ENCODE measurements around the gene STIL. TPM values are rescaled to one million over a fixed set of nuclear protein-coding genes. Genes with fewer than 3 reads are reported as not detected.

STIL gene
- total RNA-seq, 4 donors from 2014 or later = 3.4 to 16.3 (median 6.5) TPM

DNA sequence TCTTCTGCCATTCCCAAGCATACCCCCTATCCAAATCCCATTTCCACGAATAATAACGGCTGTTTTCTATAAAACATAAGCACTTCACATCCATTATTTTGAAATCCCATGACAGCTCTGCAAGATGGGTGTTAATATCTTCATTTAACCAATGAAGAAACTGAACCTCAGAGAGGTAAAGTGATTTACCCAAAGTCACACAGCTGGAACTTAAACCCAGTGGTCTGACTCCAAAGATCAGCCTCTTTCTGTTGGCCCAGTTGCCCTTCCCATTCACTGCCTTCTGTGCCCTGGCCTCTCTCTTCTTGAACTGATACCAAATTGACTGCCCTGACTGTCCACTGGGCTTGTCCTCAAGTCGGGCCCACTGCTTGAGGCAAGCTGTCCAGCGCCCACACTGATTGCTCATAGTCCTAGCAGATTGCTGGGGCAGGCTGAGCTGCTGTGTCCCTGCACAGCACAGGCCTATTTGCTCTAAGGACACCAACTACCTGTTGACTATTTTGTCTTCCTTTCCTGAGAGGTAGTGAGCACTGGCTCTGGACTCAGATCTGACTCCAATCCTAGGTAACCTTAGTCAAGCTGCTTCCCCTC lies 101.2 kb downstream of the STIL start:
- H3K27ac ChIP-seq = no peak overlapping the region
- WGBS, 2 donors (ENCODE audit: low coverage in 1 of 2) = 50 to 73% methylated on average over 2 to 4 of the region's 4 CpGs

DNA sequence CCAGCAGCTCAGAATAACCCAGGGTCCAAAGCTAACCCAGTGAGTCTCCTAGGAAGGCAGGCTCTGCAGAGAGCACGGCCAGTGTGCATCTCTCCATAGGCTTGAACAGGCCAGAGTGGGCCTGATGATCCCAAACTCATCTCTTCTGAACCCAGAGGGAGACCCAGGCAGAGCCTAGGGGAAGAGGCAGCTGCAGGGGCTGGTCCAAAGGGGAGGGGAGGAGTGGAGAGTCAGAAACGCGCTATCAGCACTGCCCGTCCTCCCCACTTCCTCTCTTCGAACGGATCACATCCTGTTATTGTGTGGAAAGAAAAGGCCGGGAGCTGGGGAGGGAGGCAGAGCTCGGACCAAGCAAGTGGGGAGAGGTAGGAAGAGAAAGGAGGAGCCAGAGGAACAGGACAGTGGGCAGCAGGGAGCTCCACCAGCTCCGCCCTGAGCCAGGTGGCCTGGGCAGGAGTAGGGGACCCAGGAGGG lies 102.1 kb downstream of the STIL start:
- Histone ChIP-seq H3K27me3 (no peaks in the 10 kb centered on the region), H3K4me1 (no peaks in the 10 kb centered on the region), H3K27ac (peak overlapping the region in 1 of 4 donors; percentile 29), H3K36me3 (no peaks in the 10 kb centered on the region), H3K9me3 (no peaks in the 10 kb centered on the region), H3K4me3 (no peak overlapping the region)
- in situ Hi-C loops (cut with MboI; ENCODE audit: low pct_ligation_motif_present in 1 of 4, low pct_unique_long_range_greater_than_20kb in 1 of 4, low sequenced_read_pairs in 3 of 4) (no loop called here), intact Hi-C loops (cut with DNase I; ENCODE audit: low total_unique reads) (no loop called here)
- no peak for DNase-seq
- WGBS, 2 donors (ENCODE audit: low coverage in 1 of 2) = 44 to 61% methylated on average over 6 to 9 of the region's 9 CpGs
- peak in 1 of 3 donors; percentile 19 for TF ChIP-seq POLR2AphosphoS5 (IDR thresholded peaks at IDR 0.05)
- no peak for TF ChIP-seq POLR2A (IDR thresholded peaks at IDR 0.05)

More for the DNA sequence above, 101.2 kb downstream of the STIL start:
- no peaks in the 10 kb centered on the region for H3K4me1 ChIP-seq
- H3K9me3 ChIP-seq = no peaks in the 10 kb centered on the region
- no peaks in the 10 kb centered on the region for H3K36me3 ChIP-seq
- DNase-seq = no peak
- no peaks in the 10 kb centered on the region for H3K27me3 ChIP-seq
- H3K4me3 ChIP-seq = no peak overlapping the region
- in situ Hi-C loops (cut with MboI; ENCODE audit: low pct_ligation_motif_present in 1 of 4, low pct_unique_long_range_greater_than_20kb in 1 of 4, low sequenced_read_pairs in 3 of 4) (no loop called here), intact Hi-C loops (cut with DNase I; ENCODE audit: low total_unique reads) (no loop called here)
- TF ChIP-seq EP300 (IDR thresholded peaks at IDR 0.05; ENCODE audit: low read depth) (no peak), POLR2AphosphoS5 (IDR thresholded peaks at IDR 0.05) (no peak), POLR2A (IDR thresholded peaks at IDR 0.05) (no peak)
- TF ChIP-seq, protein P1, sequence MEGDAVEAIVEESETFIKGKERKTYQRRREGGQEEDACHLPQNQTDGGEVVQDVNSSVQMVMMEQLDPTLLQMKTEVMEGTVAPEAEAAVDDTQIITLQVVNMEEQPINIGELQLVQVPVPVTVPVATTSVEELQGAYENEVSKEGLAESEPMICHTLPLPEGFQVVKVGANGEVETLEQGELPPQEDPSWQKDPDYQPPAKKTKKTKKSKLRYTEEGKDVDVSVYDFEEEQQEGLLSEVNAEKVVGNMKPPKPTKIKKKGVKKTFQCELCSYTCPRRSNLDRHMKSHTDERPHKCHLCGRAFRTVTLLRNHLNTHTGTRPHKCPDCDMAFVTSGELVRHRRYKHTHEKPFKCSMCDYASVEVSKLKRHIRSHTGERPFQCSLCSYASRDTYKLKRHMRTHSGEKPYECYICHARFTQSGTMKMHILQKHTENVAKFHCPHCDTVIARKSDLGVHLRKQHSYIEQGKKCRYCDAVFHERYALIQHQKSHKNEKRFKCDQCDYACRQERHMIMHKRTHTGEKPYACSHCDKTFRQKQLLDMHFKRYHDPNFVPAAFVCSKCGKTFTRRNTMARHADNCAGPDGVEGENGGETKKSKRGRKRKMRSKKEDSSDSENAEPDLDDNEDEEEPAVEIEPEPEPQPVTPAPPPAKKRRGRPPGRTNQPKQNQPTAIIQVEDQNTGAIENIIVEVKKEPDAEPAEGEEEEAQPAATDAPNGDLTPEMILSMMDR (IDR thresholded peaks at IDR 0.05) = no peak

DNA sequence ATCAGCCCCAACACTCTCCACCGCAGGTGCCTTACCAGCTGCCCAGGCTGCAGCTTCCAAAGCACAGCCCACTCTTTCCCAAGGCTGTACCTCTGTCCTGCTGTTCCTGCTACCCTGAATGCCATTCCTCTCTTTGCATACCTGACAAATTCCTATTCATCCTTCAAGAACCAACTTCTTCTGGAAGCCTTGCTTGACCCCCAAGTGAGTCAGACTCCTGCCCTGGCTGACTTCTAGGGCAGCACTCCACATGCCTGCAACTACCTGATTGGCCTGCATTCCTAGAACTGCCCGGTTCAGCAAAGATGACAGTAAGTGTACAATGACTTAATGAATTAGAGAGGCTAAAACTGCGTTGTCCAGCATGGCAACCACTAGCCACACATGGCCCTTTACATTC lies 103.3 kb downstream of the STIL start:
- WGBS, 2 donors (ENCODE audit: low coverage in 1 of 2) = 80 to 81% methylated on average over 2 to 3 of the region's 3 CpGs
- Histone ChIP-seq H3K4me3 (no peak overlapping the region), H3K27me3 (no peaks in the 10 kb centered on the region), H3K27ac (no peak overlapping the region), H3K4me1 (no peaks in the 10 kb centered on the region), H3K36me3 (no peaks in the 10 kb centered on the region), H3K9me3 (no peaks in the 10 kb centered on the region)
- TF ChIP-seq POLR2AphosphoS5 (IDR thresholded peaks at IDR 0.05) = no peak
- TF ChIP-seq EP300 (IDR thresholded peaks at IDR 0.05; ENCODE audit: low read depth) = no peak
- no peak for TF ChIP-seq POLR2A (IDR thresholded peaks at IDR 0.05)
- TF ChIP-seq, protein P1 (IDR thresholded peaks at IDR 0.05) = no peak
- in situ Hi-C loops (cut with MboI; ENCODE audit: low pct_ligation_motif_present in 1 of 4, low pct_unique_long_range_greater_than_20kb in 1 of 4, low sequenced_read_pairs in 3 of 4) = no loop called here
- intact Hi-C loops (cut with DNase I; ENCODE audit: low total_unique reads) = no loop called here
- no peak for DNase-seq

DNA sequence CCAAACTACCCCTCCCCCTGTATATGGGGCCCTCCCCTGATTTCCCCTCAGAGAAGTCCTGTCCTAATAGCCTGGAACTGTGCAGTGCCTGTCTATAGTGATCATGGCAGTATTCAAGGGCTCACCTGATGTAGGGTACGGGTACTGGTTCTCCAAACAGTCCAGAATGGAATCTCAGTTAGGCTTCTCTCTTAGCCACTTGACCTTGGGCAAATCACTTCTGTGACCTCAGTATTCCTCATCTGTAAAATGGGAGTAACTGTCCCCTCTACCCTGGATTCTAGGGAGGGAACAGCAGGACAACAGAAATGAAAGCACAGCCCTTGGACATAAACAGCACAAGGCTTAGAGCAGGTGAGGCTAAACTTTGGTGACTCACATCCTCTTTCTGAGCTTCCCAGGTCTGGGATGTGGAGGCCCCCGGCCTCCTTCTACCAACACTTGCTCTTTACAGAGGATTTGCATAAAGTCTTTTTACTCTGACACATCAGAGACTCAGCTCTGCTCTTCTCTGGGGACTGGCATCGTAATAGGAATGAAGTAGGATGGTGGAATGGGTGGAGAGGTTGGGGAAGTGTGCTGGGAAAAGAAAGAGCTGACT lies 104.1 kb downstream of the STIL start:
- in situ Hi-C loops (cut with MboI; ENCODE audit: low pct_ligation_motif_present in 1 of 4, low pct_unique_long_range_greater_than_20kb in 1 of 4, low sequenced_read_pairs in 3 of 4) = no loop called here
- Histone ChIP-seq H3K27me3 (no peaks in the 10 kb centered on the region), H3K36me3 (no peaks in the 10 kb centered on the region), H3K4me3 (no peak overlapping the region), H3K4me1 (no peaks in the 10 kb centered on the region), H3K27ac (no peak overlapping the region), H3K9me3 (no peaks in the 10 kb centered on the region)
- TF ChIP-seq, protein P1 (IDR thresholded peaks at IDR 0.05) = no peak
- TF ChIP-seq POLR2A (IDR thresholded peaks at IDR 0.05) (no peak), POLR2AphosphoS5 (IDR thresholded peaks at IDR 0.05) (no peak), EP300 (IDR thresholded peaks at IDR 0.05; ENCODE audit: low read depth) (no peak)
- intact Hi-C loops (cut with DNase I; ENCODE audit: low total_unique reads) = no loop called here
- DNase-seq = no peak
- 82% methylated on average over 3 of the region's 3 CpGs; no CpG with 5 or more reads in 1 of the 2 donors for WGBS, 2 donors (ENCODE audit: low coverage in 1 of 2)

Measured in transverse colon (tissue), 4 donors.